Ovary (tissue), 3 donors: ENCODE measurements around the gene HHIPL2.

Experiments used
- EP300 ChIP-seq: sonication (generic); formaldehyde crosslinking; IDR thresholded peaks from one replicate; pipeline ENCODE4 v1.6.1; 2017; ENCODE audit warnings: antibody characterized with exemption
- TF ChIP-seq, protein P1 (sequence below), 3 donors: fragments of 450-650 bp in 2 of 3; fragments of 200-600 bp in 1 of 3; IDR thresholded peaks; one replicate each; pipeline versions ENCODE4 v1.5.1 to v1.8.0; 2016 to 2022; ENCODE audit warnings: antibody characterized with exemption in 3 of 3, mild to moderate bottlenecking in 1 of 3
- donor health status: DM: no; HTN: no; CAD: no.

DNA sequence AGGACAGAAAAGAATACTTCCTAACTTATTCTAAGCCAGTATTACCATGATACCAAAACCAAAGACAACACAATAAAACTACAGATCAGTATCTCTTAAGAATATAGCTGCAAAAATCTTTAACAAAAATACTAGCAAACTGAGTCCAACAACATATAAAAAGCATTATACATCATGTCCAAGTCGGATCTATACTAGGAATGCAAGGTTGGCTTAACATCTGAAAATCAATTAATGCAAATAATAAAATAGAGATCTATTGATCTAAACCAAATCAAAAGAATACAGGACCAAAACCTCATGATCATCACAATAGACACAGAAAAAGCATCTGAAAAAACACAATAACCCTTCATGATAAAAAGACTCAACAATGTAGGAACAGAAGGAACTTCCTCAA lies 22.9 kb upstream of the HHIPL2 start:
- TF ChIP-seq EP300: no peak
- TF ChIP-seq, protein P1, sequence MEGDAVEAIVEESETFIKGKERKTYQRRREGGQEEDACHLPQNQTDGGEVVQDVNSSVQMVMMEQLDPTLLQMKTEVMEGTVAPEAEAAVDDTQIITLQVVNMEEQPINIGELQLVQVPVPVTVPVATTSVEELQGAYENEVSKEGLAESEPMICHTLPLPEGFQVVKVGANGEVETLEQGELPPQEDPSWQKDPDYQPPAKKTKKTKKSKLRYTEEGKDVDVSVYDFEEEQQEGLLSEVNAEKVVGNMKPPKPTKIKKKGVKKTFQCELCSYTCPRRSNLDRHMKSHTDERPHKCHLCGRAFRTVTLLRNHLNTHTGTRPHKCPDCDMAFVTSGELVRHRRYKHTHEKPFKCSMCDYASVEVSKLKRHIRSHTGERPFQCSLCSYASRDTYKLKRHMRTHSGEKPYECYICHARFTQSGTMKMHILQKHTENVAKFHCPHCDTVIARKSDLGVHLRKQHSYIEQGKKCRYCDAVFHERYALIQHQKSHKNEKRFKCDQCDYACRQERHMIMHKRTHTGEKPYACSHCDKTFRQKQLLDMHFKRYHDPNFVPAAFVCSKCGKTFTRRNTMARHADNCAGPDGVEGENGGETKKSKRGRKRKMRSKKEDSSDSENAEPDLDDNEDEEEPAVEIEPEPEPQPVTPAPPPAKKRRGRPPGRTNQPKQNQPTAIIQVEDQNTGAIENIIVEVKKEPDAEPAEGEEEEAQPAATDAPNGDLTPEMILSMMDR (IDR thresholded peaks at IDR 0.05): no peak
